Ascending aorta (tissue), 2 donors: ENCODE results near the gene ESR2. TPM values are rescaled to one million over a fixed set of nuclear protein-coding genes. Genes with fewer than 3 reads are reported as not detected.

ENCODE experiments used
- DNase-seq, 2 donors: peaks; one replicate each; pipeline ENCODE4 v3.0.0-alpha.2; 2019; ENCODE audit warnings: low spot score in 2 of 2
- H3K27ac ChIP-seq, 2 donors: fragments of 200-600 bp; sonication (generic); one replicate each; pipeline ENCODE4 v1.5.1; 2016 to 2017; ENCODE audit warnings: mild to moderate bottlenecking in 1 of 2
- H3K27me3 ChIP-seq: fragments of 200-600 bp; sonication (generic); one replicate; pipeline ENCODE4 v1.5.1; 2017
- H3K36me3 ChIP-seq, 2 donors: fragments of 200-600 bp; sonication (generic); one replicate each; pipeline ENCODE4 v1.5.1; 2016
- H3K4me1 ChIP-seq, 2 donors: fragments of 200-600 bp; sonication (generic); one replicate each; pipeline ENCODE4 v1.5.1; 2016 to 2017; ENCODE audit warnings: mild to moderate bottlenecking in 1 of 2
- H3K4me3 ChIP-seq, 2 donors: fragments of 200-600 bp; sonication (generic); one replicate each; pipeline ENCODE4 v1.5.1; 2016 to 2017; ENCODE audit warnings: mild to moderate bottlenecking in 1 of 2
- H3K9me3 ChIP-seq, 2 donors: fragments of 200-600 bp; sonication (generic); one replicate each; pipeline ENCODE4 v1.5.1; 2016
- intact Hi-C: fragments of 100-400 bp; cut with DNase I; formaldehyde crosslinking; loops from one replicate; pipeline ENCODE4 v1.15.1; 2023
- total RNA-seq: library from RNA; depleted of rRNA; stranded (reverse); fragments of >200 nt; gene quantifications from one replicate; pipeline ENCODE4 v1.1.0, GENCODE V29; 2016
- TF ChIP-seq, protein P1 (sequence below), 3 experiments: fragments of 200-600 bp in 2 of 3; fragments of 450-650 bp in 1 of 3; sonication (generic) in 2 of 3; IDR thresholded peaks; one replicate each; pipeline ENCODE4 v1.5.1; 2016 to 2019; ENCODE audit warnings: antibody characterized with exemption in 3 of 3, mild to moderate bottlenecking in 1 of 3, moderate library complexity in 1 of 3

ESR2 gene
- total RNA-seq, 1 donor from 2014 or later = not detected

DNA sequence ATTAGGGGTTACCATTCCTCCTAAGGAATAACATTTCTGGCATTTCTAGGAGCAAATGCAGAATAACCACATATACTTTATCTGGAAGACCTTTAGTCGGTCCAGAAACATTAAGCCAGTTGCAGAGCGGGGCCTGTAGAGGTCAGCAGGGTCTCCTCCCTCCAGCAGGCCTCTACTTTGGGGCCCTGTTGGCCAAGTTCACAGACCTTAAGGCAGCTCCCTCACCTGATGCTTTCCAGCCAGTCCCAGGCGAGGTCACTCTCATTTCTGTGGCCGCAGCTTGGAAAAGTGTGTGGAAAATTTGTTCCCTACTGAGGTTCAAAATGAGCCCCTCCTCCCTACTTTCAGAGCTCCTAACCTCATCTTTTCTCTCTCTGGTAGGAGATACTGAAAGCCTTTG lies 74.1 kb downstream of the ESR2 start:
- H3K36me3 ChIP-seq = peaks cover 80 to 100% of the 10 kb centered on the region in 2 donors

DNA sequence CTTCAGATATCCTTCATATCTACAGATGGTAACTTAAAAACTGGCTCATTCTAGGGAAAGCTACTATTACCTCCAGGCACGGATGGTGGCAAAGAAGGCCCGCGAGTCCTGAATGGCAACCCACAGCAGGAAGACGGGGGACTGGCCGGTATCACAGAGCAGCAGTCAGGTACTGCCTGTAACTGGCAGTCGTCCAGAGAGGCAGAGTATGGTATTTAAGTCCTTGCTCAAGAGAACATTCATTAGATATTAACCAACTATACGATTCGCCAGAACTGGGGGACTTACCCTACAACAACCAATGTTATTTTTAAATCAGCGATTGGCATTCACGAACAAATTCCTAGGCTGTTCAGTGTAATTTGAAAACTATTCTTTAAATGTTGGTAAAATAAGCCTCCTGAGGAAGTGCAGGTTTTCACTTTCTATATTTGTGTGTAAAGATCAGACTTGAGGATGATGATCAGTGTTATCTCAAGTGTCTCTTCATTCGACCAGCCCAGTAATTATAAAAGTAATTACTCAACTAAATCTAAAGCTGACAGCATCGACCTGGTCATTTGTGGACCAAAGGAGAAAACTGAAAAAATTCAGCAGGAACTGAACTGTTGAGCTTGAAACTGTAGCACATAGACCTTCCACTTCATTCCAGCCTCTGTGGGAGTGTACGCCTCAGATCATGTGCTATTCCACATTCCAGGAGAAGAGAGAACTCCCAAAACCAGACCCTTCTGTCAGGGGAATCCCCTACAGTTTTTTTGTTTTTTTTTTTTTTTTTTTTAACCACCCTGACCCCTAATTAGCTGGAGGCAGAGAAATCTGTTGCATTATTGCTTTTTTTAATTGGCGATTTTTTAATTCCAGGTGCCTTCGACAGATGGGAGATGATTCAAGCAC lies 75.6 kb downstream of the ESR2 start:
- Histone ChIP-seq H3K4me1 (peaks cover 0 to 4% of the 10 kb centered on the region in 2 donors), H3K27me3 (no peaks in the 10 kb centered on the region), H3K36me3 (peaks cover 80 to 100% of the 10 kb centered on the region in 2 donors), H3K4me3 (no peak overlapping the region), H3K9me3 (no peaks in the 10 kb centered on the region), H3K27ac (no peak overlapping the region)
- TF ChIP-seq, protein P1, sequence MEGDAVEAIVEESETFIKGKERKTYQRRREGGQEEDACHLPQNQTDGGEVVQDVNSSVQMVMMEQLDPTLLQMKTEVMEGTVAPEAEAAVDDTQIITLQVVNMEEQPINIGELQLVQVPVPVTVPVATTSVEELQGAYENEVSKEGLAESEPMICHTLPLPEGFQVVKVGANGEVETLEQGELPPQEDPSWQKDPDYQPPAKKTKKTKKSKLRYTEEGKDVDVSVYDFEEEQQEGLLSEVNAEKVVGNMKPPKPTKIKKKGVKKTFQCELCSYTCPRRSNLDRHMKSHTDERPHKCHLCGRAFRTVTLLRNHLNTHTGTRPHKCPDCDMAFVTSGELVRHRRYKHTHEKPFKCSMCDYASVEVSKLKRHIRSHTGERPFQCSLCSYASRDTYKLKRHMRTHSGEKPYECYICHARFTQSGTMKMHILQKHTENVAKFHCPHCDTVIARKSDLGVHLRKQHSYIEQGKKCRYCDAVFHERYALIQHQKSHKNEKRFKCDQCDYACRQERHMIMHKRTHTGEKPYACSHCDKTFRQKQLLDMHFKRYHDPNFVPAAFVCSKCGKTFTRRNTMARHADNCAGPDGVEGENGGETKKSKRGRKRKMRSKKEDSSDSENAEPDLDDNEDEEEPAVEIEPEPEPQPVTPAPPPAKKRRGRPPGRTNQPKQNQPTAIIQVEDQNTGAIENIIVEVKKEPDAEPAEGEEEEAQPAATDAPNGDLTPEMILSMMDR (IDR thresholded peaks at IDR 0.05) = no peak
- intact Hi-C loops = no loop called here
- peak in 1 of 2 donors; percentile 62 for DNase-seq

More for the DNA sequence above, 74.1 kb downstream of the ESR2 start:
- Histone ChIP-seq H3K4me1 (no peaks in the 10 kb centered on the region), H3K4me3 (no peak overlapping the region), H3K27ac (no peak overlapping the region), H3K27me3 (no peaks in the 10 kb centered on the region), H3K9me3 (no peaks in the 10 kb centered on the region)
- DNase-seq = peak in 1 of 2 donors; percentile 55
- intact Hi-C loops = no loop called here
- TF ChIP-seq, protein P1 (IDR thresholded peaks at IDR 0.05) = no peak

- Histone ChIP-seq H3K36me3 (peaks cover 74 to 96% of the 10 kb centered on the region in 2 donors), H3K27ac (no peak overlapping the region), H3K4me1 (peaks cover 0 to 5% of the 10 kb centered on the region in 2 donors), H3K27me3 (no peaks in the 10 kb centered on the region), H3K4me3 (no peak overlapping the region), H3K9me3 (no peaks in the 10 kb centered on the region)
- intact Hi-C loops = no loop called here
- TF ChIP-seq, protein P1 (IDR thresholded peaks at IDR 0.05) = no peak
- DNase-seq = peak in 1 of 2 donors; percentile 2
These were observed 76.3 kb downstream of the ESR2 start for GRCh38 chr14:64217834-64218233.

DNA sequence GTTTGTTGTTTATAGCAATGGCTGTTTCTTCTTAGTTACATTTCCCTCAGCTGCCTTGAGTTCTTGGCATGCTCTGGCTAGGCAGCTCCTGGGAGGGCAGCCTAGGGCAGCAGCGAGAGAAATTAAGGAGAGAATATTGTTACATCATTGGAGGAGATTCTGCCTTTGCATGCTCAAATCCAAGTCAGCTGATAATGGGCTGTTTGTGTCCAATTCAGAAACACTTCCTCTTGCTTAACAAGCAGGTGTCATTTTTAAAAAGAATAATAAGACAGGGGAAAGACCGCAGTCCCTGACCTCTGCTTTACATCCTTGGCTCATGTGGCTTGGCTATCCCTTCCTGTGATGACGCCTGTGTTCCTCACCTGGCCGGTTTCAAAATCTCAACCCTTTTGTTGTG lies 76.9 kb downstream of the ESR2 start:
- TF ChIP-seq, protein P1 (IDR thresholded peaks at IDR 0.05) = no peak
- Histone ChIP-seq H3K36me3 (peaks cover 68 to 96% of the 10 kb centered on the region in 2 donors), H3K4me3 (no peak overlapping the region), H3K9me3 (no peaks in the 10 kb centered on the region), H3K27me3 (no peaks in the 10 kb centered on the region), H3K27ac (no peak overlapping the region), H3K4me1 (peaks cover 0 to 5% of the 10 kb centered on the region in 2 donors)
- peak in 1 of 2 donors; percentile 12 for DNase-seq
- intact Hi-C loops = no loop called here

- Histone ChIP-seq H3K4me3 (no peak overlapping the region), H3K9me3 (no peaks in the 10 kb centered on the region), H3K27ac (no peak overlapping the region), H3K4me1 (peaks cover 0 to 5% of the 10 kb centered on the region in 2 donors), H3K27me3 (no peaks in the 10 kb centered on the region), H3K36me3 (peaks cover 70 to 96% of the 10 kb centered on the region in 2 donors)
- no peak for DNase-seq
- TF ChIP-seq, protein P1 (IDR thresholded peaks at IDR 0.05) = no peak
- intact Hi-C loops = no loop called here
These were observed 78.2 kb downstream of the ESR2 start for GRCh38 chr14:64215978-64216377.
